Measurements from ENCODE around the gene KLHL20.
"Not testable (repeated sequence)": the region's sequence is repeated elsewhere in the genome, so short reads cannot be mapped to it uniquely, and the experiment has no call there.

GRCh38 chr1:173731331-173731730 lies 16.6 kb downstream of the KLHL20 start:
- not testable (repeated sequence) for TF ChIP-seq POLR2A (IDR thresholded peaks at IDR 0.05; ENCODE audit: low read length); GATA1 (IDR thresholded peaks at IDR 0.05; ENCODE audit: low read depth, low read length)
